Nephron (organoid): ENCODE results near the gene PTPRN2.

Experiments
- H3K27ac Mint-ChIP-seq, 3 experiments: 2 replicates each; pipeline ENCODE4 v1.8.0; 2020; ENCODE audit warnings: mixed read lengths in 3 of 3, mild to moderate bottlenecking in 2 of 3, moderate library complexity in 1 of 3
- H3K27me3 Mint-ChIP-seq: 2 replicates; pipeline ENCODE4 v1.8.0; 2021; ENCODE audit warnings: low read depth, mild to moderate bottlenecking, moderate library complexity, mixed read lengths
- H3K36me3 Mint-ChIP-seq: 2 replicates; pipeline ENCODE4 v1.8.0; 2020; ENCODE audit warnings: low read depth, mixed read lengths
- H3K4me1 Mint-ChIP-seq: 2 replicates; pipeline ENCODE4 v1.8.0; 2020; ENCODE audit warnings: mixed read lengths
- H3K4me3 Mint-ChIP-seq, 3 experiments: 2 replicates each; pipeline ENCODE4 v1.8.0; 2020; ENCODE audit warnings: mild to moderate bottlenecking in 3 of 3, mixed read lengths in 3 of 3, moderate library complexity in 2 of 3
- H3K9me3 Mint-ChIP-seq: 2 replicates; pipeline ENCODE4 v1.8.0; 2020; ENCODE audit warnings: mixed read lengths
- CTCF ChIP-seq, 3 experiments: fragments of 200-600 bp; sonication (generic); IDR thresholded peaks; one replicate each; pipeline ENCODE4 v1.5.0; 2021; ENCODE audit warnings: antibody characterized with exemption in 3 of 3; ENCODE audit not compliant: unreplicated experiment in 3 of 3

Gene PTPRN2

GRCh38 chr7:158520825-158521224, 66.8 kb downstream of the PTPRN2 start:
- Mint-ChIP-seq H3K27ac (no peak overlapping the region), H3K4me3 (no peak overlapping the region), H3K4me1 (no peaks in the 10 kb centered on the region), H3K36me3 (peaks cover 4% of the 10 kb centered on the region), H3K9me3 (peaks cover 19% of the 10 kb centered on the region), H3K27me3 (peaks cover 12% of the 10 kb centered on the region)
- no peak for TF ChIP-seq CTCF (IDR thresholded peaks at IDR 0.05; ENCODE audit: unreplicated experiment in 3 of 3)

GRCh38 chr7:158519633-158520174, 67.9 kb downstream of the PTPRN2 start:
- no peak for TF ChIP-seq CTCF (IDR thresholded peaks at IDR 0.05; ENCODE audit: unreplicated experiment in 3 of 3)
- Mint-ChIP-seq H3K27ac (no peak overlapping the region), H3K9me3 (peaks cover 22% of the 10 kb centered on the region), H3K27me3 (peaks cover 8% of the 10 kb centered on the region), H3K36me3 (peaks cover 4% of the 10 kb centered on the region), H3K4me3 (no peak overlapping the region), H3K4me1 (no peaks in the 10 kb centered on the region)

GRCh38 chr7:158518980-158519632, 68.5 kb downstream of the PTPRN2 start:
- H3K36me3 Mint-ChIP-seq = peaks cover 4% of the 10 kb centered on the region
- H3K27me3 Mint-ChIP-seq = peaks cover 4% of the 10 kb centered on the region
- H3K27ac Mint-ChIP-seq = no peak overlapping the region
- peaks cover 17% of the 10 kb centered on the region for H3K9me3 Mint-ChIP-seq
- no peak overlapping the region for H3K4me3 Mint-ChIP-seq
- H3K4me1 Mint-ChIP-seq = no peaks in the 10 kb centered on the region
- no peak for TF ChIP-seq CTCF (IDR thresholded peaks at IDR 0.05; ENCODE audit: unreplicated experiment in 3 of 3)

- TF ChIP-seq CTCF (IDR thresholded peaks at IDR 0.05; ENCODE audit: unreplicated experiment in 3 of 3) = no peak
- Mint-ChIP-seq H3K36me3 (peaks cover 4% of the 10 kb centered on the region), H3K9me3 (peaks cover 15% of the 10 kb centered on the region), H3K27me3 (peaks cover 6% of the 10 kb centered on the region), H3K4me1 (no peaks in the 10 kb centered on the region), H3K4me3 (no peak overlapping the region), H3K27ac (no peak overlapping the region)
These were observed 70.1 kb downstream of the PTPRN2 start for GRCh38 chr7:158517571-158517970.

GRCh38 chr7:158517072-158517471, 70.6 kb downstream of the PTPRN2 start:
- Mint-ChIP-seq H3K36me3 (peaks cover 4% of the 10 kb centered on the region), H3K27me3 (peaks cover 10% of the 10 kb centered on the region), H3K4me1 (no peaks in the 10 kb centered on the region), H3K27ac (no peak overlapping the region), H3K4me3 (no peak overlapping the region), H3K9me3 (peaks cover 17% of the 10 kb centered on the region)
- no peak for TF ChIP-seq CTCF (IDR thresholded peaks at IDR 0.05; ENCODE audit: unreplicated experiment in 3 of 3)

GRCh38 chr7:158516524-158516923, 71.1 kb downstream of the PTPRN2 start:
- no peak for TF ChIP-seq CTCF (IDR thresholded peaks at IDR 0.05; ENCODE audit: unreplicated experiment in 3 of 3)
- no peak overlapping the region for H3K27ac Mint-ChIP-seq
- no peaks in the 10 kb centered on the region for H3K4me1 Mint-ChIP-seq
- H3K4me3 Mint-ChIP-seq = no peak overlapping the region
- H3K36me3 Mint-ChIP-seq = peaks cover 4% of the 10 kb centered on the region
- peaks cover 23% of the 10 kb centered on the region for H3K9me3 Mint-ChIP-seq
- peaks cover 14% of the 10 kb centered on the region for H3K27me3 Mint-ChIP-seq
